Ascending aorta (tissue), 2 donors: ENCODE data around the gene SLC30A2. TPM values are rescaled to one million over a fixed set of nuclear protein-coding genes. Genes with fewer than 3 reads are reported as not detected.
A peak's percentile ranks its signal among the peaks of the same experiment; 100 is the strongest.

Experiments
- DNase-seq, 2 donors: peaks; one replicate each; pipeline ENCODE4 v3.0.0-alpha.2; 2019; ENCODE audit warnings: low spot score in 2 of 2
- H3K27ac ChIP-seq, 2 donors: fragments of 200-600 bp; sonication (generic); one replicate each; pipeline ENCODE4 v1.5.1; 2016 to 2017; ENCODE audit warnings: mild to moderate bottlenecking in 1 of 2
- H3K27me3 ChIP-seq: fragments of 200-600 bp; sonication (generic); one replicate; pipeline ENCODE4 v1.5.1; 2017
- H3K36me3 ChIP-seq, 2 donors: fragments of 200-600 bp; sonication (generic); one replicate each; pipeline ENCODE4 v1.5.1; 2016
- H3K4me1 ChIP-seq, 2 donors: fragments of 200-600 bp; sonication (generic); one replicate each; pipeline ENCODE4 v1.5.1; 2016 to 2017; ENCODE audit warnings: mild to moderate bottlenecking in 1 of 2
- H3K4me3 ChIP-seq, 2 donors: fragments of 200-600 bp; sonication (generic); one replicate each; pipeline ENCODE4 v1.5.1; 2016 to 2017; ENCODE audit warnings: mild to moderate bottlenecking in 1 of 2
- H3K9me3 ChIP-seq, 2 donors: fragments of 200-600 bp; sonication (generic); one replicate each; pipeline ENCODE4 v1.5.1; 2016
- intact Hi-C: fragments of 100-400 bp; cut with DNase I; formaldehyde crosslinking; loops from one replicate; pipeline ENCODE4 v1.15.1; 2023
- total RNA-seq: library from RNA; depleted of rRNA; stranded (reverse); fragments of >200 nt; gene quantifications from one replicate; pipeline ENCODE4 v1.1.0, GENCODE V29; 2016
- TF ChIP-seq, protein P1 (sequence below), 3 experiments: fragments of 200-600 bp in 2 of 3; fragments of 450-650 bp in 1 of 3; sonication (generic) in 2 of 3; IDR thresholded peaks; one replicate each; pipeline ENCODE4 v1.5.1; 2016 to 2019; ENCODE audit warnings: antibody characterized with exemption in 3 of 3, mild to moderate bottlenecking in 1 of 3, moderate library complexity in 1 of 3

Gene SLC30A2
- total RNA-seq, 1 donor from 2014 or later = not detected

GRCh38 chr1:26005434-26006105, 40.3 kb downstream of the SLC30A2 start:
- Histone ChIP-seq H3K9me3 (no peaks in the 10 kb centered on the region), H3K27ac (peak overlapping the region in 1 of 2 donors; percentile 19), H3K27me3 (no peaks in the 10 kb centered on the region), H3K4me1 (no peaks in the 10 kb centered on the region), H3K36me3 (no peaks in the 10 kb centered on the region), H3K4me3 (no peak overlapping the region)
- no peak for DNase-seq
- TF ChIP-seq, protein P1, sequence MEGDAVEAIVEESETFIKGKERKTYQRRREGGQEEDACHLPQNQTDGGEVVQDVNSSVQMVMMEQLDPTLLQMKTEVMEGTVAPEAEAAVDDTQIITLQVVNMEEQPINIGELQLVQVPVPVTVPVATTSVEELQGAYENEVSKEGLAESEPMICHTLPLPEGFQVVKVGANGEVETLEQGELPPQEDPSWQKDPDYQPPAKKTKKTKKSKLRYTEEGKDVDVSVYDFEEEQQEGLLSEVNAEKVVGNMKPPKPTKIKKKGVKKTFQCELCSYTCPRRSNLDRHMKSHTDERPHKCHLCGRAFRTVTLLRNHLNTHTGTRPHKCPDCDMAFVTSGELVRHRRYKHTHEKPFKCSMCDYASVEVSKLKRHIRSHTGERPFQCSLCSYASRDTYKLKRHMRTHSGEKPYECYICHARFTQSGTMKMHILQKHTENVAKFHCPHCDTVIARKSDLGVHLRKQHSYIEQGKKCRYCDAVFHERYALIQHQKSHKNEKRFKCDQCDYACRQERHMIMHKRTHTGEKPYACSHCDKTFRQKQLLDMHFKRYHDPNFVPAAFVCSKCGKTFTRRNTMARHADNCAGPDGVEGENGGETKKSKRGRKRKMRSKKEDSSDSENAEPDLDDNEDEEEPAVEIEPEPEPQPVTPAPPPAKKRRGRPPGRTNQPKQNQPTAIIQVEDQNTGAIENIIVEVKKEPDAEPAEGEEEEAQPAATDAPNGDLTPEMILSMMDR (IDR thresholded peaks at IDR 0.05) = no peak
- intact Hi-C loops = no loop called here

GRCh38 chr1:26003756-26004155, 42.2 kb downstream of the SLC30A2 start:
- TF ChIP-seq, protein P1 (IDR thresholded peaks at IDR 0.05) = no peak

DNA sequence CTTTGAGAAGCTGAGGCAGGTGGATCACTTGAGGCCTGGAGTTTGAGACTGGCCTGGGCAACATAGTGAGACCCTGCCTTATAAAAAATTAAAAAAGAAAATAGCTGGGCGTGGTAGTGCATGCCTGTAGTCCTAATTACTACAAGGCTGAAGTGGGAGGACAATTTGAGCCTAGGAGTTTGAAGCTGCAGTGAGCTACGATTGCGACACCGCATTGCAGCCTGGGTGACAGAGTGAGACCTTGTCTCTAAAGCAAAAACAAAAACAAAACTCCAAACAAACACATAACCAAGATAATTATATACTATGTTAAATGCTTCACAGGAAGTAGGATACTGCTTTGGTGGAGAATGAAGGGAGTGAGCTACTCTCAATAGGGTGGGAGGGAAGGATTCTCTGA, 42.7 kb downstream of the SLC30A2 start:
- TF ChIP-seq, protein P1 (IDR thresholded peaks at IDR 0.05) = no peak
- intact Hi-C loops = no loop called here
- H3K27ac ChIP-seq = no peak overlapping the region
- H3K4me3 ChIP-seq = no peak overlapping the region
- peaks cover 0 to 3% of the 10 kb centered on the region in 2 donors for H3K4me1 ChIP-seq
- H3K36me3 ChIP-seq = no peaks in the 10 kb centered on the region
- no peaks in the 10 kb centered on the region for H3K9me3 ChIP-seq
- no peaks in the 10 kb centered on the region for H3K27me3 ChIP-seq
- DNase-seq = no peak

More at GRCh38 chr1:26003756-26004155, 42.2 kb downstream of the SLC30A2 start:
- no peaks in the 10 kb centered on the region for H3K27me3 ChIP-seq
- H3K36me3 ChIP-seq = no peaks in the 10 kb centered on the region
- intact Hi-C loops = no loop called here
- H3K4me1 ChIP-seq = peaks cover 0 to under 1% of the 10 kb centered on the region in 2 donors
- H3K9me3 ChIP-seq = no peaks in the 10 kb centered on the region
- H3K4me3 ChIP-seq = no peak overlapping the region
- H3K27ac ChIP-seq = no peak overlapping the region
- no peak for DNase-seq

GRCh38 chr1:25999041-25999800, 46.7 kb downstream of the SLC30A2 start:
- no peak overlapping the region for H3K4me3 ChIP-seq
- intact Hi-C loops = loop anchor here (2.0 to 5.0 kb wide), 2 partner anchors 178 to 382 kb away; partner anchors contain the start of gene MAN1C1
- H3K27me3 ChIP-seq = no peaks in the 10 kb centered on the region
- no peak for DNase-seq
- H3K36me3 ChIP-seq = no peaks in the 10 kb centered on the region
- no peak overlapping the region for H3K27ac ChIP-seq
- TF ChIP-seq, protein P1 (IDR thresholded peaks at IDR 0.05) = no peak
- H3K4me1 ChIP-seq = peaks cover 4 to 6% of the 10 kb centered on the region in 2 donors
- no peaks in the 10 kb centered on the region for H3K9me3 ChIP-seq

- peak within 1 kb of the TSS; percentile 58 to 75 for H3K4me3 ChIP-seq
- H3K27ac ChIP-seq = peak within 1 kb of the TSS; percentile 84 to 86
- H3K9me3 ChIP-seq = no peaks in the 10 kb centered on the region
- peaks cover 4 to 6% of the 10 kb centered on the region in 2 donors for H3K4me1 ChIP-seq
- no peaks in the 10 kb centered on the region for H3K36me3 ChIP-seq
- TF ChIP-seq, protein P1 (IDR thresholded peaks at IDR 0.05) = peak; percentile 94 to 100 (median 94)
- DNase-seq = peak; percentile 84 to 99
- intact Hi-C loops = loop anchor here (1.0 to 5.0 kb wide), 5 partner anchors 37 to 381 kb away; partner anchors contain the start of gene MAN1C1
- H3K27me3 ChIP-seq = no peaks in the 10 kb centered on the region
Observed at GRCh38 chr1:25997828-25998761, 47.8 kb downstream of the SLC30A2 start, which contains the start of gene PAFAH2. Gene PAFAH2, minus strand, starts transcription at chr1:25998063. Its CDS starts 7,247 bp downstream, at chr1:25990816.
